Pancreas (tissue), 10 donors: Measurements from ENCODE around the gene FOSB. TPM values are rescaled to one million over a fixed set of nuclear protein-coding genes. Genes with fewer than 3 reads are reported as not detected.
A peak's percentile ranks its signal among the peaks of the same experiment; 100 is the strongest.

Source experiments
- ATAC-seq, 4 donors: fragments of 200-7000 bp; cut with Tn5 transposase; one replicate each; pipeline versions ENCODE4 v1.8.0 to v1.9.1; 2020; ENCODE audit warnings: mild to moderate bottlenecking in 4 of 4, moderate library complexity in 4 of 4
- DNase-seq, 6 donors: peaks; one replicate each; pipeline ENCODE4 v3.0.0-alpha.2; 2020
- FAIRE-seq: peaks from 2 replicates; lab custom pipeline; 2012; peaks lifted over from hg19 to GRCh38; lab: Jason Lieb, UNC
- H3K27ac ChIP-seq, 4 donors: fragments of 200-600 bp; sonication (generic); 1 replicate in 3 of 4; 2 replicates in 1 of 4; pipeline versions ENCODE4 v1.5.0 to v1.8.0; 2020
- H3K27me3 ChIP-seq, 4 donors: fragments of 200-600 bp; one replicate each; pipeline ENCODE4 v1.8.0; 2021
- H3K36me3 ChIP-seq, 3 donors: fragments of 200-600 bp; sonication (generic) in 1 of 3; one replicate each; pipeline versions ENCODE4 v1.5.0 to v1.8.0; 2020 to 2021
- H3K4me1 ChIP-seq, 3 donors: fragments of 200-600 bp; one replicate each; pipeline ENCODE4 v1.8.0; 2021
- H3K4me3 ChIP-seq, 4 donors: fragments of 200-600 bp; sonication (generic) in 2 of 4; one replicate each; pipeline versions ENCODE4 v1.5.0 to v1.8.0; 2020 to 2021
- H3K9me3 ChIP-seq, 4 donors: fragments of 200-600 bp; one replicate each; pipeline ENCODE4 v1.8.0; 2021
- WGBS, 2 donors: extraction: QIAGEN DNeasy Blood & Tissue Kit; methylation state at CpG; one replicate each; pipeline ENCODE4 v1.1.7; 2013; 5-methylcytosine and 5-hydroxymethylcytosine counted together
- intact Hi-C, 3 donors: fragments of 100-400 bp; cut with DNase I; formaldehyde crosslinking; loops; one replicate each; pipeline versions ENCODE4 v1.11.1 to v1.14.2; 2022
- polyA plus RNA-seq, 2 donors: library from polyadenylated mRNA; stranded (reverse); fragments of 200-250 nt; gene quantifications; one replicate each; pipeline ENCODE4 v1.2.3, GENCODE V29; 2013
- total RNA-seq, 6 donors: library from RNA; stranded (reverse); fragmentation: NEBNext Ultra II Directional in 4 of 6; extraction: Animal tissue kit (Norgen Biotek cat#: 25700) in 4 of 6; gene quantifications; one replicate each; pipeline versions ENCODE4 v1.2.1 to v1.2.4, GENCODE V29; 2021 to 2023
- TF ChIP-seq, protein P1 (sequence below), 4 donors: fragments of 200-600 bp; sonication (generic) in 3 of 4; IDR thresholded peaks; one replicate each; pipeline versions ENCODE4 v1.5.0 to v1.8.0; 2021; ENCODE audit warnings: antibody characterized with exemption in 4 of 4
- donor health status: healthy with polysubstance abuse.
- donor health status: DM: no; HTN: no; CAD: no; lungs with moderate emphysema.
- donor health status: DM: no; HTN: no; CAD: no.
- donor health status: control.
- donor health status: control.
- donor health status: Bipolar disorder and iron deficiency.
- donor health status: DM: yes; HTN: yes; CAD: no.
- donor health status: DM: no; HTN: no; CAD: no.
- donor health status: DM: no; HTN: no; CAD: no.
- donor health status: DM: yes; HTN: yes; CAD: no.

The FOSB gene
- total and polyA plus RNA-seq, 8 donors, result 0.79 to 21.6 (median 6.2) TPM

DNA sequence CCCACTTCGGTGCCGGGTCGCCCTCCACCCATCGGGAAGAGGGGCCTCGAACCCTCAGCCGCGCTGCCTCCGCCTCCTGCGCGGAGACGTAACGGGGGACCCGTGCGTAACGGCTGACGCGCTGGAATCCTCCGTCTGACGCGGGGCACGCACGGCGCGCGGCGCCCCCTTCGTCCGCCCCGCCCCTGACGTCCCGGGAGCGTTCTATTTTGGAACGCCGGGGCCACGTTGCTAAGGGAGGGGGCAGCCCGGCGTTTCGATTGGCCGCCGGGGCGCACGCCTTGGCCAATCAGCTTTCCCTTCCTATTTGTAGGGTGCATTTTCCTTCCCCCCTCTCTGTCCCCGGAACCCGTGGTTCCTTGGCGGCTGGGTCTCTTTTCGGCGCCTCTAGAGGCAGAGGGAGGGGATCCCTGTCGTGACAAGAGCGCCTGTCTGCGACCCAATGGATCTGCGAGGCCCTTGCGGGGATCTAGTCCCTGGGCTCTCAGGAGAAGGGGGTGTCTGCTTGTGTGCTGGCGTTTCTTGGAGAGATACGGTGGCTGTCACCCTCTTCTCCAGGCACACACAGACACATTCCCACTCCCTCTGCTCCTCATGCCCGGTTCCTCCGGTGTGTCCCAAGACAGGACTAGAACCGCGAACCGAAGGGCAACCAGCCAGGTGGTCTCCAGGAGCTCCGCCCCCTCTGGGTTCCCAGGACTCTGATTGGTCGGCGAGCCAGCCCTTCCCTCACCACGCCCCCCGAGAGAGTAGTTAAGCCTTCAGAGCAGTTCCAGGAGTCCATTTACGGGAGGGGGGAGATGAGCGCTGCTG lies 1.5 kb downstream of the FOSB start:
- H3K27ac ChIP-seq, result peak overlapping the region; percentile 89 to 96 (median 94)
- H3K4me3 ChIP-seq, result peak overlapping the region; percentile 33 to 64 (median 54)
- ATAC-seq (peak; percentile 80 to 89 (median 87)), FAIRE-seq (peak; percentile 41), DNase-seq (peak; percentile 89 to 96 (median 91))
- 0 to 1% methylated on average over 54 to 66 of the region's 66 CpGs for WGBS, 2 donors
- TF ChIP-seq, protein P1, sequence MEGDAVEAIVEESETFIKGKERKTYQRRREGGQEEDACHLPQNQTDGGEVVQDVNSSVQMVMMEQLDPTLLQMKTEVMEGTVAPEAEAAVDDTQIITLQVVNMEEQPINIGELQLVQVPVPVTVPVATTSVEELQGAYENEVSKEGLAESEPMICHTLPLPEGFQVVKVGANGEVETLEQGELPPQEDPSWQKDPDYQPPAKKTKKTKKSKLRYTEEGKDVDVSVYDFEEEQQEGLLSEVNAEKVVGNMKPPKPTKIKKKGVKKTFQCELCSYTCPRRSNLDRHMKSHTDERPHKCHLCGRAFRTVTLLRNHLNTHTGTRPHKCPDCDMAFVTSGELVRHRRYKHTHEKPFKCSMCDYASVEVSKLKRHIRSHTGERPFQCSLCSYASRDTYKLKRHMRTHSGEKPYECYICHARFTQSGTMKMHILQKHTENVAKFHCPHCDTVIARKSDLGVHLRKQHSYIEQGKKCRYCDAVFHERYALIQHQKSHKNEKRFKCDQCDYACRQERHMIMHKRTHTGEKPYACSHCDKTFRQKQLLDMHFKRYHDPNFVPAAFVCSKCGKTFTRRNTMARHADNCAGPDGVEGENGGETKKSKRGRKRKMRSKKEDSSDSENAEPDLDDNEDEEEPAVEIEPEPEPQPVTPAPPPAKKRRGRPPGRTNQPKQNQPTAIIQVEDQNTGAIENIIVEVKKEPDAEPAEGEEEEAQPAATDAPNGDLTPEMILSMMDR (IDR thresholded peaks at IDR 0.05), result no peak
- intact Hi-C loops, result no loop called here
- no peaks in the 10 kb centered on the region for H3K36me3 ChIP-seq
- H3K4me1 ChIP-seq, result peaks cover 0 to 13% (median 9%) of the 10 kb centered on the region in 3 donors
- H3K9me3 ChIP-seq, result no peaks in the 10 kb centered on the region
- no peaks in the 10 kb centered on the region for H3K27me3 ChIP-seq

DNA sequence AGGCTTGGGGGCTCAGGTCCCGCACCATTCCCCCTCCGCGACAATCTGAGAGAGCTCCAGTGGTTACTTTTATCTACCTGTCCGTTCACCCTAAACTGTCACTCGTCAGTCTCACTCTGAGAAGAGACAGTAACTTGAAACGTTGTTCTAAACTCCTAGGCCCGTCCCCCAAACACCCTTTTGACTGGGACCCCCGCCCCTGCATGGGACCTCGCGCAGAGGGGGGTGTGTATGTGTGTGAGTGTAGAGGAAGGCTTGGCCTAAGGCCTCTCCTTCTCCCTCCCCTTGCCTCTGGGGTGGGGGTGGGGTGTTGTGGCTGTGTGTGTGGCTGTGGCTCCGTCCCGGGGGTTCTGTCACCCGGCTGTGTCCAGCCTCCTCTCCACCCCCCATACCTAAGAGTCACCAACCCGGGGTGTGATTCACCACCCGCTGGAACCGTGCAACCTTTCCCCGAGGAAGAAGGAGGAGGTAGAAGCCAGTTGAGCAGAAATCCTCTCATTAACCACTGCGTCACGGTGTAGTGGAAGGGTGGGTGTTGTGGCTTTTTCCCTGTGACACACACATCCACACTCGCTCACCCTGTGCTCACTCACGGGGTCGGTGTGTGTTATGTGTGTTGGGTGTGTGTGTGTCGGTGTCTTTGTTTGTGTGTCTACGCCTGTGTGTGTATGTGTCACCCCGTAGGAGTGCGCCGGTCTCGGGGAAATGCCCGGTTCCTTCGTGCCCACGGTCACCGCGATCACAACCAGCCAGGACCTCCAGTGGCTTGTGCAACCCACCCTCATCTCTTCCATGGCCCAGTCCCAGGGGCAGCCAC lies 2.4 kb downstream of the FOSB start:
- no peak for ATAC-seq
- FAIRE-seq, result no peak
- TF ChIP-seq, protein P1 (IDR thresholded peaks at IDR 0.05), result no peak
- intact Hi-C loops, result loop anchor here in 1 of 3 donors (5.0 kb wide), 1 partner anchor 33 kb away; no protein-coding TSS in a partner anchor
- Histone ChIP-seq H3K4me1 (peaks cover 0 to 13% (median 9%) of the 10 kb centered on the region in 3 donors), H3K27me3 (no peaks in the 10 kb centered on the region), H3K27ac (peak overlapping the region; percentile 89 to 96 (median 94)), H3K9me3 (no peaks in the 10 kb centered on the region), H3K4me3 (peak overlapping the region in 3 of 4 donors; percentile 33 to 64 (median 54)), H3K36me3 (no peaks in the 10 kb centered on the region)
- whole genome bisulfite sequencing, 2 donors, result 41 to 45% methylated on average over 32 to 33 of the region's 33 CpGs
- DNase-seq, result peak in 4 of 6 donors; percentile 43 to 58 (median 47)

DNA sequence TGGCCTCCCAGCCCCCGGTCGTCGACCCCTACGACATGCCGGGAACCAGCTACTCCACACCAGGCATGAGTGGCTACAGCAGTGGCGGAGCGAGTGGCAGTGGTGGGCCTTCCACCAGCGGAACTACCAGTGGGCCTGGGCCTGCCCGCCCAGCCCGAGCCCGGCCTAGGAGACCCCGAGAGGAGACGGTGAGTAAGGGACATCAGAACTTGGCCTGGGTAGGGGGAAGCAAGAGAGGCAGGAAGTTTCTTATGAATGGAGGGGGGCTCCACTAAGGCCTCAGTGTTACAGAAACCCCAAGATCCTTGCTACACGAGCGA lies 2.9 kb downstream of the FOSB start:
- H3K9me3 ChIP-seq, result no peaks in the 10 kb centered on the region

DNA sequence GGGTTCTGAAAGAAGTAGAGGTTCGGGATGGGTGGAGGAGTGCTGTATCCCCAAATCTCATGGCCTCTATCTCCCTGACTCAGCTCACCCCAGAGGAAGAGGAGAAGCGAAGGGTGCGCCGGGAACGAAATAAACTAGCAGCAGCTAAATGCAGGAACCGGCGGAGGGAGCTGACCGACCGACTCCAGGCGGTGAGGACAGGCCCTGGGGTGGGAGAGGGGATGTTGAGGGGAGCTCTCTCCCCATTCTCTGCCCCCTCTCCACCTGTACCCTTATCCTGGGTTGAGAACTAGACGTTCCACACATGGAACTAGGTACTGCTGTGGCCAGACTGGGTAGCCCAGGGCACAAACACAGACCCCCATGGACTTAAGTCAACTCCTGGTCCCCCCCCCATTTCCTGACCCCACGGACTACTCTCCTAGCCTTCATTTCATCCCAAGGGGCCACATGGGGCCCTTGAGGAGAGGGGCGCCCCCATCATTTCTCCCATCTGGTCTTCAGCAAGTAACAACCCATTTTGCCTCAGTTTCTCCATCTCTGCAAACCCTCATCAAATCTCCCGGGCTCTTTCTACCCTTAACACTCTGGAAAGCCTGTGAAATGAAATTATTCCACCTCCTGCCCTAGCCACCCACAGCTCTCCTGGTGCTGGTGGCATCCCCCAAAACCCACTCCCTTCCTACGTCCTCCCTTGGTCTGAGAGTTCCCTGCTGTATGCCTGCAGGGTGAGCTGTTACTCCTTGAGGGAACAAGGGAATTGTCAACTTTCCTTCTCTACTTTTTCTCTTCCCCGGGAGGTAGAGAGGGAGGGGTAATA lies 3.5 kb downstream of the FOSB start:
- ATAC-seq, result no peak
- no peaks in the 10 kb centered on the region for H3K27me3 ChIP-seq
- no peak overlapping the region for H3K27ac ChIP-seq
- intact Hi-C loops, result loop anchor here in 1 of 3 donors (5.0 kb wide), 1 partner anchor 34 kb away; no protein-coding TSS in a partner anchor
- H3K9me3 ChIP-seq, result no peaks in the 10 kb centered on the region
- H3K4me3 ChIP-seq, result no peak overlapping the region
- 73 to 82% methylated on average over 16 of the region's 16 CpGs for WGBS, 2 donors
- FAIRE-seq, result no peak
- no peak for DNase-seq
- H3K36me3 ChIP-seq, result no peaks in the 10 kb centered on the region
- H3K4me1 ChIP-seq, result peaks cover 0 to 13% (median 9%) of the 10 kb centered on the region in 3 donors
- TF ChIP-seq, protein P1 (IDR thresholded peaks at IDR 0.05), result no peak

More for the DNA sequence above, 2.9 kb downstream of the FOSB start:
- Histone ChIP-seq H3K27me3 (no peaks in the 10 kb centered on the region), H3K4me1 (peaks cover 0 to 13% (median 9%) of the 10 kb centered on the region in 3 donors), H3K36me3 (no peaks in the 10 kb centered on the region), H3K27ac (no peak overlapping the region), H3K4me3 (no peak overlapping the region)
- intact Hi-C loops, result loop anchor here in 1 of 3 donors (5.0 kb wide), 1 partner anchor 33 kb away; no protein-coding TSS in a partner anchor
- FAIRE-seq (no peak), ATAC-seq (no peak), DNase-seq (peak in 1 of 6 donors; percentile 78)
- TF ChIP-seq, protein P1 (IDR thresholded peaks at IDR 0.05), result no peak
- WGBS, 2 donors, result 85 to 92% methylated on average over 15 of the region's 15 CpGs
